GDM1 (cell line): Measurements from ENCODE around the gene TPCN2.

Source experiments
- DNase-seq: peaks from one replicate; lab custom pipeline; 2025; lab: John Stamatoyannopoulos, UW

The TPCN2 gene

GRCh38 chr11:69058511-69059270 lies 10.0 kb downstream of the TPCN2 start:
- peak; percentile 25 for DNase-seq

- no peak for DNase-seq
Observed at GRCh38 chr11:69059429-69059828, 10.7 kb downstream of the TPCN2 start.

GRCh38 chr11:69059985-69060384 lies 11.3 kb downstream of the TPCN2 start:
- no peak for DNase-seq

GRCh38 chr11:69060806-69061712 lies 12.3 kb downstream of the TPCN2 start:
- no peak for DNase-seq

- no peak for DNase-seq
Observed at GRCh38 chr11:69061713-69062053, 13.0 kb downstream of the TPCN2 start.

GRCh38 chr11:69062169-69062855 lies 13.6 kb downstream of the TPCN2 start:
- no peak for DNase-seq

GRCh38 chr11:69062873-69063651 lies 14.3 kb downstream of the TPCN2 start:
- no peak for DNase-seq

GRCh38 chr11:69063652-69064260 lies 15.0 kb downstream of the TPCN2 start:
- DNase-seq, result no peak

GRCh38 chr11:69064394-69064957 lies 15.7 kb downstream of the TPCN2 start:
- DNase-seq, result no peak

GRCh38 chr11:69065147-69065710 lies 16.5 kb downstream of the TPCN2 start:
- DNase-seq, result no peak

- no peak for DNase-seq
Observed at GRCh38 chr11:69066122-69067112, 17.7 kb downstream of the TPCN2 start.

- no peak for DNase-seq
Observed at GRCh38 chr11:69067200-69067599, 18.5 kb downstream of the TPCN2 start.

GRCh38 chr11:69071086-69071800 lies 22.5 kb downstream of the TPCN2 start:
- no peak for DNase-seq

GRCh38 chr11:69071956-69072355 lies 23.2 kb downstream of the TPCN2 start:
- DNase-seq, result no peak

GRCh38 chr11:69073469-69073868 lies 24.7 kb downstream of the TPCN2 start:
- DNase-seq, result no peak

GRCh38 chr11:69074375-69075140 lies 25.8 kb downstream of the TPCN2 start:
- no peak for DNase-seq

- no peak for DNase-seq
Observed at GRCh38 chr11:69075421-69076128, 26.8 kb downstream of the TPCN2 start.
